KMS-11 (cell line): ENCODE results near the gene ITSN1.

Source experiments
- H2AFZ ChIP-seq: fragments of 200-600 bp; sonication (generic); 2 replicates; pipeline ENCODE4 v1.6.1; 2016; ENCODE audit warnings: antibody characterized with exemption, mixed run types, low read depth
- H3K27ac ChIP-seq: fragments of 200-600 bp; sonication (generic); 2 replicates; pipeline ENCODE4 v1.6.1; 2016; ENCODE audit warnings: mild to moderate bottlenecking, mixed run types
- H3K27me3 ChIP-seq: fragments of 200-600 bp; sonication (generic); 2 replicates; pipeline ENCODE4 v1.6.1; 2017; ENCODE audit warnings: mild to moderate bottlenecking, low read depth, mixed run types, moderate library complexity; ENCODE audit not compliant: insufficient read depth
- H3K36me3 ChIP-seq: fragments of 200-600 bp; sonication (generic); 2 replicates; pipeline ENCODE4 v1.6.1; 2017; ENCODE audit warnings: mild to moderate bottlenecking, mixed run types; ENCODE audit not compliant: insufficient read depth
- H3K4me1 ChIP-seq: fragments of 200-600 bp; sonication (generic); 2 replicates; pipeline ENCODE4 v1.6.1; 2016; ENCODE audit warnings: mild to moderate bottlenecking, low read depth, mixed run types; ENCODE audit not compliant: poor library complexity, severe bottlenecking
- H3K4me2 ChIP-seq: fragments of 200-600 bp; sonication (generic); 2 replicates; pipeline ENCODE4 v1.7.0; 2016; ENCODE audit warnings: mild to moderate bottlenecking, mixed run types
- H3K4me3 ChIP-seq: fragments of 200-600 bp; sonication (generic); IDR thresholded peaks from 2 replicates; pipeline ENCODE4 v1.6.1; 2017; ENCODE audit warnings: low read depth, low read length, mixed read lengths; ENCODE audit not compliant: insufficient read depth
- H3K79me2 ChIP-seq: fragments of 200-600 bp; sonication (generic); 2 replicates; pipeline ENCODE4 v1.6.1; 2016; ENCODE audit warnings: low read depth, mixed run types; ENCODE audit not compliant: insufficient read depth
- H3K9ac ChIP-seq: fragments of 200-600 bp; sonication (generic); 2 replicates; pipeline ENCODE4 v1.6.1; 2016; ENCODE audit warnings: mild to moderate bottlenecking, mixed run types
- H4K20me1 ChIP-seq: fragments of 200-600 bp; sonication (generic); 2 replicates; pipeline ENCODE4 v1.6.1; 2016; ENCODE audit warnings: mild to moderate bottlenecking, mixed run types; ENCODE audit not compliant: insufficient read depth
- TF ChIP-seq, protein P1 (sequence below): fragments of 200-600 bp; sonication (generic); conservative IDR thresholded peaks from 2 replicates; pipeline ENCODE4 v1.6.1; 2017; ENCODE audit warnings: low read depth, mild to moderate bottlenecking, antibody characterized with exemption, low read length, moderate library complexity, mixed read lengths

Gene ITSN1

DNA sequence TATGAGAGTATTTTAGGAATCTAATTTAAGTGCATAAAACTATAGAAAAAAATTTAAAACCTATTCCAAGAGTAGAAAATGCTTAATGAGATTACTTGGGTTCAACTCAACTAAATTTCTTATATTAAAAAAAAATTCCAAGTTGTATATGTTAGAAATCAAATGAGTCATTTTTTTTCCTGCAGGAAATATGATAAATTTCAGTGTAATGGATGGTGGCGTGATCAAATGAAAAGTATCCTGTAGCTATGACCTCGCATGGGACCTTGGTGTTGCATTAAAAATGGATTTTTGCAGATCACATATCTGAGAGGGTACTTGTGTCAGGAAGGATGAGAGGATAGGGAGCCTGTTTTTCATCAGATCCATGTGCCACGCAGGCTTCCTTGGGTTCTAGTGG is 255.4 kb downstream of the ITSN1 start:
- Histone ChIP-seq H4K20me1 (no peaks in the 10 kb centered on the region), H2AFZ (no peak overlapping the region), H3K27ac (no peak overlapping the region), H3K4me1 (peaks cover 10% of the 10 kb centered on the region), H3K27me3 (no peaks in the 10 kb centered on the region), H3K4me3 (no peak overlapping the region), H3K36me3 (no peaks in the 10 kb centered on the region), H3K4me2 (no peak overlapping the region), H3K9ac (no peak overlapping the region), H3K79me2 (no peaks in the 10 kb centered on the region)
- TF ChIP-seq, protein P1, sequence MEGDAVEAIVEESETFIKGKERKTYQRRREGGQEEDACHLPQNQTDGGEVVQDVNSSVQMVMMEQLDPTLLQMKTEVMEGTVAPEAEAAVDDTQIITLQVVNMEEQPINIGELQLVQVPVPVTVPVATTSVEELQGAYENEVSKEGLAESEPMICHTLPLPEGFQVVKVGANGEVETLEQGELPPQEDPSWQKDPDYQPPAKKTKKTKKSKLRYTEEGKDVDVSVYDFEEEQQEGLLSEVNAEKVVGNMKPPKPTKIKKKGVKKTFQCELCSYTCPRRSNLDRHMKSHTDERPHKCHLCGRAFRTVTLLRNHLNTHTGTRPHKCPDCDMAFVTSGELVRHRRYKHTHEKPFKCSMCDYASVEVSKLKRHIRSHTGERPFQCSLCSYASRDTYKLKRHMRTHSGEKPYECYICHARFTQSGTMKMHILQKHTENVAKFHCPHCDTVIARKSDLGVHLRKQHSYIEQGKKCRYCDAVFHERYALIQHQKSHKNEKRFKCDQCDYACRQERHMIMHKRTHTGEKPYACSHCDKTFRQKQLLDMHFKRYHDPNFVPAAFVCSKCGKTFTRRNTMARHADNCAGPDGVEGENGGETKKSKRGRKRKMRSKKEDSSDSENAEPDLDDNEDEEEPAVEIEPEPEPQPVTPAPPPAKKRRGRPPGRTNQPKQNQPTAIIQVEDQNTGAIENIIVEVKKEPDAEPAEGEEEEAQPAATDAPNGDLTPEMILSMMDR, result no peak

DNA sequence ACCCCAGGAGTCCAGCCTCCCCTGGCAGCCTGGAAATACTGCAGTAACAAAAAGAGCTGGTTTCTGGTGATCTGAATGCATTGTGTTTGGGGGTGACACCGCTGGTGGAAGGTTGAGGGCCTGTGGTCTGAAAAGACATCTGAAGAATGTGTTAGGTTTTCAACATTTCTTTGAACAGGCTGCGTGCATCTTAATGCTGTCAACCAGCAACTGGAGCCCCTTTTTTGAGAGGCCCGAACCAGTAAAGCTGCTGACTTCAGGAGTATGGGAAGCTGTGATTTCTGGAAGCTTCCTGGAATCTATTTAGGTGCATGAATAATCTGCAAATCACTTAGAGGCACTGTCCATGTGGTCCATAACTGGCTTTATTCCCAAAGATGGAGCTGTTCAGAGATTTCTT is 256.3 kb downstream of the ITSN1 start:
- Histone ChIP-seq H3K27me3 (no peaks in the 10 kb centered on the region), H3K27ac (no peak overlapping the region), H3K4me2 (no peak overlapping the region), H3K4me3 (no peak overlapping the region), H3K36me3 (no peaks in the 10 kb centered on the region; the same call in 1 of the 2 replicates), H4K20me1 (no peaks in the 10 kb centered on the region), H3K9ac (no peak overlapping the region), H3K4me1 (peaks cover 10% of the 10 kb centered on the region), H3K79me2 (no peaks in the 10 kb centered on the region), H2AFZ (no peak overlapping the region)
- TF ChIP-seq, protein P1, result no peak

DNA sequence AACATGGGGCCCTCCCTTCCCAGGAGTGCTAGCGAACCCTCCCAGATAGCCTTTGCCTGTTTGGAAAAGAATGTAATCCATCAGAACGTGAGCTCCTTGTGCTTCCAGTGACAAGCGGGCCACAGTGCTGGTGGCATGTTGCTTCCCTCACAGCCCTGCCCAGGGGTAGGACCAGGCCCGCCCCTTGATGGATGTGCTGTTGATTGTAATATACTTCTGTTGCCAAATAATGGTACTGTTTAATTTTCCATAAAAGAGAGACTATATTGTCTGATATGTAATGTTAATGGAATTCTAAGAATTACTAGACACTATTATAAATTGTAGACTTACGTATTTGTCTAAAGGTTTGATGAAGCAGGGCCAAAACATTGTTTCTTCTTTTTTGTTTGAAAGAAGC is 256.9 kb downstream of the ITSN1 start:
- H3K27ac ChIP-seq, result no peak overlapping the region

DNA sequence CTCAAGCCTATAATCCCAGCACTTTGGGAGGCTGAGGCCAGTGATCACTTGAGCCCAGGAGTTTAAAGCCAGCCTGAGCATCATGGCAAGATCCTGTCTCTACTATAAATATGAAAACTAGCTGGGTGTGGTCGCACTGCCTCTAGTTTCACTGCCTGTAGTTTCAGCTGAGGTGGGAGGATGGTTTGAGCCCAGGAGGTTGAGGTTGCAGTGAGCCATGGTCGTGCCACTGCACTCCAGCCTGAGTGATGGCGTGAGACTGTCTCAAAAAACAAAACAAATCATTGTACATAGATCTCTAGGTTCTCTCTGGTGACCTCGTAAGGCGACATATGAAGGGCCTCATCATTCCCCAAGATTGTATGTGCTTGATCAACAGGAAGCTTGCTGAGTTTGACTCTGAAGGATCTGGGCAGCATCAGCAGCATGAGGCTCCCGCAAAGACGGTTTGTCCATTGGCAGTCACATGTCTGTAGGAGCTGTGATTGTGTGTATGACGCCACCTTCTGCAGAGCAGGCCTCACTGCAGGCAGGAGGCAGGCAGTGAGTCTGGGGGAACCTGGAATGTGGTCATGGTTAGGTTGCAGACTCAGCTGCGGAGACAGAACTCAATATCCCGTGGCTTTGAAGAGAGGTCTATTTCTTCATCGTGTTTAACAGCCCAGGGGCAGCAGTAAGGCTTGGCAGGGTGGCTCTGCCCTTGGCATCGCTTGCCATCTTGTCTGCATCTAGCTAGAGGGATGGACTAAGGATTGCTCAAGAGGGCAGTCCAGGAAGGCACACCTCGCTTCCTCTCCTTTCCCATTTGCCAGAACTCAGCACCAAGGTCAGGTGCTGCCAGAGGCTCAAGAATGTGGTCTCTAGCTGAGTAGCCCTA is 259.3 kb downstream of the ITSN1 start:
- Histone ChIP-seq H3K4me2 (no peak overlapping the region), H4K20me1 (no peaks in the 10 kb centered on the region), H2AFZ (no peak overlapping the region), H3K36me3 (peaks cover 8% of the 10 kb centered on the region; the same call in 1 of the 2 replicates), H3K4me1 (peaks cover 10% of the 10 kb centered on the region), H3K9ac (no peak overlapping the region), H3K79me2 (no peaks in the 10 kb centered on the region), H3K27me3 (no peaks in the 10 kb centered on the region), H3K27ac (no peak overlapping the region), H3K4me3 (no peak overlapping the region)
- TF ChIP-seq, protein P1, result peak; percentile 13; the same call in 1 of the 2 replicates

More for the DNA sequence above, 256.9 kb downstream of the ITSN1 start:
- H3K4me3 ChIP-seq, result no peak overlapping the region
- H3K36me3 ChIP-seq, result no peaks in the 10 kb centered on the region; the same call in 1 of the 2 replicates
- TF ChIP-seq, protein P1, result no peak
- no peaks in the 10 kb centered on the region for H4K20me1 ChIP-seq
- no peaks in the 10 kb centered on the region for H3K27me3 ChIP-seq
- peaks cover 10% of the 10 kb centered on the region for H3K4me1 ChIP-seq
- no peak overlapping the region for H3K9ac ChIP-seq
- no peaks in the 10 kb centered on the region for H3K79me2 ChIP-seq
- H3K4me2 ChIP-seq, result no peak overlapping the region
- H2AFZ ChIP-seq, result no peak overlapping the region
